K562 (cell line): ENCODE results near the gene IDH3G. TPM values are rescaled to one million over a fixed set of nuclear protein-coding genes. Genes with fewer than 3 reads are reported as not detected.
A peak's percentile ranks its signal among the peaks of the same experiment; 100 is the strongest.

Experiments used
- ARID2 ChIP-seq: fragments of 450-650 bp; IDR thresholded peaks from 2 replicates; pipeline ENCODE4 v1.6.1; 2017; ENCODE audit warnings: antibody characterized with exemption, mild to moderate bottlenecking
- BDP1 ChIP-seq: IDR thresholded peaks from 3 replicates; pipeline ENCODE4 v1.6.1; 2011; ENCODE audit not compliant: insufficient read length, insufficient read depth
- BMI1 ChIP-seq: fragments of 150-350 bp; IDR thresholded peaks from 2 replicates; pipeline ENCODE4 v1.6.1; 2014; ENCODE audit warnings: low read length
- CCAR2 ChIP-seq: fragments of 200-400 bp; formaldehyde crosslinking; IDR thresholded peaks from 2 replicates; pipeline ENCODE4 v1.6.1; 2017; ENCODE audit warnings: mild to moderate bottlenecking, low read depth, low read length
- GABPA ChIP-seq: fragments of 200-800 bp; sonication (Bioruptor generic); conservative IDR thresholded peaks from 2 replicates; pipeline ENCODE4 v1.6.1; 2016; ENCODE audit warnings: low read depth, missing genetic modification characterization, missing compliant biosample characterization
- HOMEZ ChIP-seq: fragments of 250-450 bp; sonication (Bioruptor Pico); IDR thresholded peaks from 2 replicates; pipeline ENCODE4 v1.4.0; 2020; ENCODE audit warnings: mild to moderate bottlenecking, moderate library complexity
- IRF2 ChIP-seq: sonication (generic); formaldehyde crosslinking; IDR thresholded peaks from 2 replicates; pipeline ENCODE4 v1.8.1; 2022; ENCODE audit warnings: mild to moderate bottlenecking, missing genetic modification reagents
- JUNB ChIP-seq: fragments of 450-650 bp; formaldehyde crosslinking; conservative IDR thresholded peaks from 2 replicates; pipeline ENCODE4 v1.4.0; 2020; ENCODE audit warnings: mild to moderate bottlenecking
- MBD2 ChIP-seq: sonication (generic); IDR thresholded peaks from 2 replicates; pipeline ENCODE4 v1.6.1; 2016; ENCODE audit warnings: low read depth, borderline replicate concordance
- PML ChIP-seq: IDR thresholded peaks from 2 replicates; pipeline ENCODE4 v1.6.1; 2012; ENCODE audit warnings: low read length, inconsistent platforms
- POLR2AphosphoS5 ChIP-seq: IDR thresholded peaks from 2 replicates; pipeline ENCODE4 v1.6.1; 2011; ENCODE audit warnings: mild to moderate bottlenecking, low read depth, low read length, moderate library complexity; ENCODE audit not compliant: control insufficient read depth, insufficient read depth
- TSC22D4 ChIP-seq: fragments of 450-650 bp; IDR thresholded peaks from 2 replicates; pipeline ENCODE4 v1.6.1; 2016; ENCODE audit warnings: missing genetic modification characterization, missing biosample characterization, control low read depth
- ZBTB5 ChIP-seq: fragments of 450-650 bp; IDR thresholded peaks from 2 replicates; pipeline ENCODE4 v1.6.1; 2017; ENCODE audit warnings: antibody characterized with exemption
- ZNF140 ChIP-seq: fragments of 250-450 bp; sonication (Bioruptor Pico); IDR thresholded peaks from 2 replicates; pipeline ENCODE4 v1.8.0; 2021; ENCODE audit warnings: moderate library complexity, mild to moderate bottlenecking, inconsistent platforms
- ZNF165 ChIP-seq: fragments of 250-450 bp; sonication (Bioruptor Pico); IDR thresholded peaks from 2 replicates; pipeline ENCODE4 v1.4.0; 2020; ENCODE audit warnings: borderline replicate concordance
- ZNF444 ChIP-seq: fragments of 250-450 bp; sonication (Bioruptor Pico); IDR thresholded peaks from 2 replicates; pipeline ENCODE4 v1.4.0; 2020; ENCODE audit warnings: mild to moderate bottlenecking, moderate library complexity
- ZNF561 ChIP-seq: fragments of 450-650 bp; formaldehyde crosslinking; conservative IDR thresholded peaks from 2 replicates; pipeline ENCODE4 v1.4.0; 2020; ENCODE audit warnings: mild to moderate bottlenecking, moderate library complexity
- ZNF609 ChIP-seq: sonication (generic); formaldehyde crosslinking; IDR thresholded peaks from 2 replicates; pipeline ENCODE4 v1.8.1; 2023; ENCODE audit warnings: missing genetic modification reagents, mild to moderate bottlenecking, borderline replicate concordance
- ZNF655 ChIP-seq: fragments of 250-450 bp; sonication (Bioruptor Pico); IDR thresholded peaks from 2 replicates; pipeline ENCODE4 v1.5.0; 2021
- polyA plus RNA-seq, 8 experiments: library from polyadenylated mRNA; depleted of rRNA in 4 of 8; stranded (reverse) in 5 of 8; unstranded in 3 of 8; fragments of >200 nt; fragmentation: Nextera tagmentation in 2 of 8; fragmentation: Illumina TruSeq in 1 of 8; extraction: Ambion mirVana in 2 of 8; extraction: Trizol in 1 of 8; gene quantifications; 2 replicates each; pipeline versions ENCODE4 v1.2.1 to v1.2.3, GENCODE V29; 2011 to 2014; ENCODE audit warnings: inconsistent platforms in 1 of 8, missing spikeins in 1 of 8
- total RNA-seq, 7 experiments: library from RNA; depleted of rRNA in 6 of 7; stranded (reverse); fragments of >200 nt in 6 of 7; fragmentation: Illumina TruSeq in 2 of 7; extraction: Trizol in 2 of 7; gene quantifications; 2 replicates each; pipeline versions ENCODE4 v1.2.1 to v1.2.3, GENCODE V29; 2011 to 2021; ENCODE audit warnings: low replicate concordance in 1 of 7

Gene IDH3G
- total and polyA plus RNA-seq, 9 of the 15 experiments (the other 6 are each of a cell fraction or from before 2014, with no cell fraction given): 24.3 to 72.5 (median 37.9) TPM

GRCh38 chrX:153765138-153766079, 28.8 kb downstream of the IDH3G start (continued):
- no peak for TF ChIP-seq ZBTB5
- TF ChIP-seq PML: peak; percentile 22; the same call in 1 of the 2 replicates
- TF ChIP-seq BDP1: no peak
- no peak for TF ChIP-seq ZNF140 (CRISPR knock-in tag)
- TF ChIP-seq GABPA (tag): peak; percentile 89
- TF ChIP-seq ARID2: no peak
- no peak for TF ChIP-seq IRF2 (CRISPR knock-in tag)
- no peak for TF ChIP-seq ZNF561 (CRISPR knock-in tag)
- no peak for TF ChIP-seq JUNB (CRISPR knock-in tag)
- TF ChIP-seq ZNF444 (CRISPR knock-in tag): no peak
- no peak for TF ChIP-seq HOMEZ (CRISPR knock-in tag)
- TF ChIP-seq POLR2AphosphoS5: peak; percentile 85
- peak; percentile 75 for TF ChIP-seq MBD2
- TF ChIP-seq ZNF655: no peak
- no peak for TF ChIP-seq TSC22D4 (tag)
- TF ChIP-seq ZNF609 (CRISPR knock-in tag): no peak
- TF ChIP-seq CCAR2: no peak
- no peak for TF ChIP-seq BMI1
- no peak for TF ChIP-seq ZNF165 (CRISPR knock-in tag)
